Fibroblast of the aortic adventitia (primary cell): ENCODE results near the gene CCDC12. TPM values are rescaled to one million over a fixed set of nuclear protein-coding genes. Genes with fewer than 3 reads are reported as not detected.

Experiments
- DNase-seq: peaks from one replicate; pipeline ENCODE4 v3.0.0-alpha.2; 2010; ENCODE audit warnings: low read depth
- H3K4me3 ChIP-seq: 2 replicates; pipeline ENCODE4 v1.5.1; 2011; ENCODE audit warnings: low read depth, mild to moderate bottlenecking, control low read depth, low read length, moderate library complexity
- total RNA-seq: library from RNA; depleted of rRNA; stranded (reverse); fragments of >200 nt; gene quantifications from 2 replicates; pipeline ENCODE4 v1.2.3, GENCODE V29; 2012; ENCODE audit warnings: low replicate concordance
- TF ChIP-seq, protein P1 (sequence below): IDR thresholded peaks from 2 replicates; pipeline ENCODE4 v1.5.1; 2011; ENCODE audit warnings: mild to moderate bottlenecking, low read length, control low read depth, inconsistent platforms; ENCODE audit not compliant: insufficient read depth

CCDC12 gene
- total RNA-seq, 1 donor, result 21.6 TPM

GRCh38 chr3:46962427-46962826, 14.1 kb downstream of the CCDC12 start:
- TF ChIP-seq, protein P1, sequence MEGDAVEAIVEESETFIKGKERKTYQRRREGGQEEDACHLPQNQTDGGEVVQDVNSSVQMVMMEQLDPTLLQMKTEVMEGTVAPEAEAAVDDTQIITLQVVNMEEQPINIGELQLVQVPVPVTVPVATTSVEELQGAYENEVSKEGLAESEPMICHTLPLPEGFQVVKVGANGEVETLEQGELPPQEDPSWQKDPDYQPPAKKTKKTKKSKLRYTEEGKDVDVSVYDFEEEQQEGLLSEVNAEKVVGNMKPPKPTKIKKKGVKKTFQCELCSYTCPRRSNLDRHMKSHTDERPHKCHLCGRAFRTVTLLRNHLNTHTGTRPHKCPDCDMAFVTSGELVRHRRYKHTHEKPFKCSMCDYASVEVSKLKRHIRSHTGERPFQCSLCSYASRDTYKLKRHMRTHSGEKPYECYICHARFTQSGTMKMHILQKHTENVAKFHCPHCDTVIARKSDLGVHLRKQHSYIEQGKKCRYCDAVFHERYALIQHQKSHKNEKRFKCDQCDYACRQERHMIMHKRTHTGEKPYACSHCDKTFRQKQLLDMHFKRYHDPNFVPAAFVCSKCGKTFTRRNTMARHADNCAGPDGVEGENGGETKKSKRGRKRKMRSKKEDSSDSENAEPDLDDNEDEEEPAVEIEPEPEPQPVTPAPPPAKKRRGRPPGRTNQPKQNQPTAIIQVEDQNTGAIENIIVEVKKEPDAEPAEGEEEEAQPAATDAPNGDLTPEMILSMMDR, result no peak
- DNase-seq, result no peak
- no peak overlapping the region for H3K4me3 ChIP-seq

- TF ChIP-seq, protein P1, result no peak
- no peak for DNase-seq
- H3K4me3 ChIP-seq, result no peak overlapping the region
Measured at GRCh38 chr3:46960835-46961234, 15.7 kb downstream of the CCDC12 start.

GRCh38 chr3:46960081-46960701, 16.4 kb downstream of the CCDC12 start:
- no peak overlapping the region for H3K4me3 ChIP-seq
- TF ChIP-seq, protein P1, result no peak
- peak; percentile 53 for DNase-seq

DNA sequence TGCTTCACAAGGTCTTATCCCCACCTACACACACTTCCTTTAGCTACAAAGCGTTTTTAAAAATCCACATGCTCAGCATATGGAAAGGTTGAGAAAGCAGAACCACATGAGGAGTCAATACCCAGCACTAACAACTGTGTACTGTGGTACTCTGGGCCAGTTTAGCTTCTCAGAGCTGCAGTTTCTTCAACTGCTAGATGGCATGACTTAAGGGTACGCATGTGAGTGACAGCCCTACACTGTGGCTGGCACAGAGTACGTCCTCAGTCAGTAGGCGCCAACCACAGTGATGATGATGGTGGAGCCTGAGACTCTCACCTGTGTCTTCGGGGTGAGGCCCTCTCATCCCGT, 17.4 kb downstream of the CCDC12 start:
- TF ChIP-seq, protein P1, result no peak
- no peak for DNase-seq
- H3K4me3 ChIP-seq, result no peak overlapping the region

GRCh38 chr3:46958467-46959160, 17.9 kb downstream of the CCDC12 start:
- no peak for DNase-seq
- TF ChIP-seq, protein P1, result no peak

GRCh38 chr3:46957092-46957820, 19.3 kb downstream of the CCDC12 start:
- no peak overlapping the region for H3K4me3 ChIP-seq
- DNase-seq, result no peak
- TF ChIP-seq, protein P1, result no peak

More at GRCh38 chr3:46958467-46959160, 17.9 kb downstream of the CCDC12 start:
- H3K4me3 ChIP-seq, result no peak overlapping the region
